ENCODE measurements around the gene PDRG1. TPM values are rescaled to one million over a fixed set of nuclear protein-coding genes. Genes with fewer than 3 reads are reported as not detected.
A peak's percentile ranks its signal among the peaks of the same experiment; 100 is the strongest.

PDRG1 gene
- total and polyA plus RNA-seq, 8 donors, result 9.1 to 19.1 (median 16.1) TPM

DNA sequence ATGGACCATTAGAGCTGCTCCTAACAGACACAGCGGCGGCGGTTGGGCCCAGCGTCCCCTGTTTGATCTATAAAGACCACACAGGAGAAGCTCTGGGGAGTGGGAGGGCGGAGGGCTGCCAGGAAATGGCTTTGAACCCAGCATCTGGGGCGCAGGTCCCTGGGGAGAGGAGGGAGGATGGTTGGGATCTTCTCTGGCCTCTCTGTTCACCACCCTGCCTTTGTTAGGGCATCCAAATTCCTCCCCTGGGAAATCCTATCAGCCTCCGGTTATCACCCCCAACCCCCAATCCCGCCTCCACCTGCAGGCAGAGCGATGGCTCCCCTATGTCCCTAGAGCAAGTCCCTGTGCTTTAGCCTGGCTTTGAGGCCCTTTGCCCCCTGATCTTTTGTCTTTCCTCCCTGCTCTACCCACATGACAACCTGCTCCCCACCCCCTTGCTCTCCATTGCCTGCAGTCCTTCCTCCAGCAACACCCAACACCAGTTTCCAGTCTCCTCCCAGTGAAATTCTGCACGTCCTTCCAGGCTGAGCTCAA lies 23.2 kb upstream of the PDRG1 start:
- DNase-seq, result no peak
- TF ChIP-seq, protein P1, sequence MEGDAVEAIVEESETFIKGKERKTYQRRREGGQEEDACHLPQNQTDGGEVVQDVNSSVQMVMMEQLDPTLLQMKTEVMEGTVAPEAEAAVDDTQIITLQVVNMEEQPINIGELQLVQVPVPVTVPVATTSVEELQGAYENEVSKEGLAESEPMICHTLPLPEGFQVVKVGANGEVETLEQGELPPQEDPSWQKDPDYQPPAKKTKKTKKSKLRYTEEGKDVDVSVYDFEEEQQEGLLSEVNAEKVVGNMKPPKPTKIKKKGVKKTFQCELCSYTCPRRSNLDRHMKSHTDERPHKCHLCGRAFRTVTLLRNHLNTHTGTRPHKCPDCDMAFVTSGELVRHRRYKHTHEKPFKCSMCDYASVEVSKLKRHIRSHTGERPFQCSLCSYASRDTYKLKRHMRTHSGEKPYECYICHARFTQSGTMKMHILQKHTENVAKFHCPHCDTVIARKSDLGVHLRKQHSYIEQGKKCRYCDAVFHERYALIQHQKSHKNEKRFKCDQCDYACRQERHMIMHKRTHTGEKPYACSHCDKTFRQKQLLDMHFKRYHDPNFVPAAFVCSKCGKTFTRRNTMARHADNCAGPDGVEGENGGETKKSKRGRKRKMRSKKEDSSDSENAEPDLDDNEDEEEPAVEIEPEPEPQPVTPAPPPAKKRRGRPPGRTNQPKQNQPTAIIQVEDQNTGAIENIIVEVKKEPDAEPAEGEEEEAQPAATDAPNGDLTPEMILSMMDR (IDR thresholded peaks at IDR 0.05), result no peak
- no peaks in the 10 kb centered on the region for H3K9me3 ChIP-seq
- H3K27me3 ChIP-seq, result peaks cover 0 to 19% of the 10 kb centered on the region in 2 donors
- H3K4me1 ChIP-seq, result no peaks in the 10 kb centered on the region
- no peak for ATAC-seq
- H3K27ac ChIP-seq, result no peak overlapping the region
- no peak overlapping the region for H3K4me3 ChIP-seq
- H3K36me3 ChIP-seq, result no peaks in the 10 kb centered on the region
- intact Hi-C loops (cut with DNase I), result no loop called here

DNA sequence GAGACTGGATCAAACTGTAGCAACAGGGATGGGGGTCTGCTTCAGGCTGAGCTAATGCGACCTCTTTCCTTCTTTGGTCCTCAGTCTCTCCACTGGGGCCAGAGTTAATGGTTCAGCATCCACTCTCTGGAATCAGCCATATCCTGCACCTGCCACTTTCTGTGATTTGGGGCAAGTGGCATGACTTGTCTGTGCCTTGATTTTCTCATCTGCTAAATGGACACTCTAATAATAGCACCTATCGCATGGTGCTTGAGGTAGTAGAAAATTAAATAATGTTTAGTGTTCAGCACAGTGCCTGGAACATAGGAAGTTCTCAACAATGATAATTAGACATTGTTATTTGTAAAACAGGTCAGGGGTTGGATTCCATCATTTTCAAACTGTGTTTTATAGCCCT lies 22.4 kb upstream of the PDRG1 start:
- ATAC-seq, result no peak
- DNase-seq, result no peak
- Histone ChIP-seq H3K36me3 (no peaks in the 10 kb centered on the region), H3K27me3 (peaks cover 0 to 27% of the 10 kb centered on the region in 2 donors), H3K4me3 (no peak overlapping the region), H3K27ac (no peak overlapping the region), H3K4me1 (no peaks in the 10 kb centered on the region), H3K9me3 (no peaks in the 10 kb centered on the region)
- intact Hi-C loops (cut with DNase I), result no loop called here
- TF ChIP-seq, protein P1 (IDR thresholded peaks at IDR 0.05), result no peak

DNA sequence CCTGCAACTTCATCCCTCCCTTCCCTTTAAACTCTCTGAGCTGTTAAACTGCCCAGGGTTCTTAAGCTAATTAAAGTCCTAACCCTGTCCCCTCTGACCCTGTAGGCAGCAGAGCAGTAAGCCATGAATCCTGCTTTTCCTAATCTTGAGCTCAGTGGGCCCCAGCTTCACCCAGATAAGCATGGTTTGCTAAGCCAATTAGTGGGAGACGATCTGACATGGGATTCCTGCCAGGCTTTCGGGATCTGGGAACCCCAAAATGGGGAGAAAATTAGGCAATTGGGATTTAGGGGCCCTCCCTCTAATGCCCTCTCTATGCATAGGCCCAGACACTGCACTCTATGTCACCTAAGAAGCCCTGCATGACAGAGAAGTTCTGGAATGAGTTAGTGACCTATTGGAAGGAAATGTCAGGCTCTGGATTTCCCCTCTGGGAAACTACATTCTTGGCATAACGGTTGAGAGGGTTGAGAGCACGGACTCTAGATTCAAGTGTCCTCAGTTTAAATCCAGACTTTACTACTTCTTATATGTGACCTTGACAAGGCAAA lies 20.7 kb upstream of the PDRG1 start:
- Histone ChIP-seq H3K4me1 (peaks cover 0 to 6% of the 10 kb centered on the region in 2 donors), H3K27me3 (peaks cover 3 to 43% of the 10 kb centered on the region in 2 donors), H3K9me3 (no peaks in the 10 kb centered on the region), H3K36me3 (no peaks in the 10 kb centered on the region), H3K4me3 (no peak overlapping the region), H3K27ac (no peak overlapping the region)
- intact Hi-C loops (cut with DNase I), result no loop called here
- TF ChIP-seq, protein P1 (IDR thresholded peaks at IDR 0.05), result no peak
- DNase-seq, result no peak
- ATAC-seq, result peak; percentile 19

DNA sequence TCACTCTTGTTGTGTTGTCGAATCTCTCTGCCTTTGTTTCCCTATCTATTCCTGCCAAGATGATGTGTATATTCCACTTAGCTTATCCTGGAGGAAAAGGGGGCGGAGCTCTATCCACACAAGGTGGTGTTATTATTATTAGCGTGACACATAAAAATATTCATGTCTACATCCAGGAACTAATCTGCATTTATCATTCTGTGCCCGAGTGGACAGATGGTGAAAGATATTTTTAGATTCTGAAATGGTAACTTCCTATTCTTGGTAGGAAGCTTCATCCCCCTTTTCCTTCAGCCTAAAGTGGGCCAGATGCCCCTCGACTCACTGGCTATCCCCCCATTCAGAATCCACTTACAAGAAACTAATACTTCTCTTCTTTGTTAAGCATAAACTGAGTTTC lies 18.1 kb upstream of the PDRG1 start:
- DNase-seq (no peak), ATAC-seq (no peak)
- no peaks in the 10 kb centered on the region for H3K36me3 ChIP-seq
- H3K27me3 ChIP-seq, result peaks cover 12 to 66% of the 10 kb centered on the region in 2 donors
- intact Hi-C loops (cut with DNase I), result no loop called here
- no peaks in the 10 kb centered on the region for H3K9me3 ChIP-seq
- no peak overlapping the region for H3K27ac ChIP-seq
- TF ChIP-seq, protein P1 (IDR thresholded peaks at IDR 0.05), result no peak
- peaks cover 0 to 6% of the 10 kb centered on the region in 2 donors for H3K4me1 ChIP-seq
- H3K4me3 ChIP-seq, result no peak overlapping the region

DNA sequence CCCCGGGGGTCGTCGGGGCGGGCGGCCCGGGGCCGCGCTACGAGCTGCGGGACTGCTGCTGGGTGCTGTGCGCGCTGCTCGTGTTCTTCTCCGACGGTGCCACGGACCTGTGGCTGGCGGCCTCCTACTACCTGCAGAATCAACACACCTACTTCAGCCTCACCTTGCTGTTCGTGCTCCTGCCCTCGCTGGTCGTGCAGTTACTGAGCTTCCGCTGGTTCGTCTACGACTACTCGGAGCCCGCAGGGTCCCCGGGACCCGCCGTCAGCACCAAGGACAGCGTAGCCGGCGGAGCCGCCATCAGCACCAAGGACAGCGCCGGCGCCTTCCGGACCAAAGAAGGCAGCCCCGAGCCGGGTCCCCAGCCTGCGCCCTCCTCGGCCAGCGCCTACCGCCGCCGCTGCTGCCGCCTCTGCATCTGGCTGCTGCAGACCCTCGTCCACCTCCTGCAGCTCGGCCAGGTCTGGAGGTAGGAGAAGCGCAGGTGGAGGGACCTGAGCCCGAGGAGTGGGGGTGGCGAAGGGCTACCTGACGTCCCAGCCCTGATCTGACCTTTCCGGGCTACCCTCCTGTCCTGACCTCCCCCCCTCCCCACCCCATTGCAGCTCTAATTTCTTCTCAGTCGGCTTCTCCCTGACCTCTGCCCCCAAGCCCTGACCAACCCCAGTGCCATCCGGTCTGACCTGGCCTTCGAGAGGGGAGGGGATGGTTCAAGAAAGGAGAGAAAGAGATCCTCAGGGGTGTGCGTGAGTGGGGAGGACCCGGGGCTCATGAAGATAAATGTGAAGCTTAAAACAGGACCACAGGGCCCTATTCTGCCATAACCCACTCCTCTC lies 16.7 kb upstream of the PDRG1 start:
- peak; percentile 67 to 92 (median 84) for DNase-seq
- TF ChIP-seq, protein P1 (IDR thresholded peaks at IDR 0.05), result no peak
- Histone ChIP-seq H3K27ac (no peak overlapping the region), H3K4me1 (peaks cover 0 to 6% of the 10 kb centered on the region in 2 donors), H3K9me3 (no peaks in the 10 kb centered on the region), H3K27me3 (peaks cover 12 to 75% of the 10 kb centered on the region in 2 donors), H3K36me3 (no peaks in the 10 kb centered on the region), H3K4me3 (peak overlapping the region in 1 of 2 donors; percentile 42)
- ATAC-seq, result peak; percentile 98
- intact Hi-C loops (cut with DNase I), result no loop called here

Data from left lung (tissue), 10 donors.